IMR-90 (cell line): ENCODE results near the gene PPARGC1A. TPM values are rescaled to one million over a fixed set of nuclear protein-coding genes. Genes with fewer than 3 reads are reported as not detected.
A peak's percentile ranks its signal among the peaks of the same experiment; 100 is the strongest.

Experiments used
- ATAC-seq: fragments of 200-7000 bp; cut with Tn5 transposase; 2 replicates; pipeline ENCODE4 v1.9.1; 2020; ENCODE audit warnings: low read depth, mild to moderate bottlenecking, moderate library complexity
- BruUV-seq: library from RNA; stranded (reverse); fragments of 400-500 nt; replicated peaks from 2 replicates; lab custom pipeline; 2021; lab: Mats Ljungman, UMichigan
- CTCF ChIA-PET: fragments of 300-600 bp; formaldehyde crosslinking; extraction: SDS; loops from one replicate; lab custom pipeline; 2021; ENCODE audit warnings: antibody characterized with exemption; lab: Yijun Ruan, JAX
- POLR2A ChIA-PET: fragments of 300-600 bp; sonication (Branson Sonifier 250); formaldehyde crosslinking; loops from one replicate; lab custom pipeline; 2022; ENCODE audit warnings: antibody characterized with exemption; ENCODE audit not compliant: unreplicated experiment; lab: Charles Lee
- DNase-seq: peaks from one replicate; pipeline ENCODE4 v3.0.0; 2013
- H2AFZ ChIP-seq: replicated peaks from 2 replicates; pipeline ENCODE3; 2013; ENCODE audit warnings: low read length, mild to moderate bottlenecking; ENCODE audit not compliant: poor library complexity
- H2AK5ac ChIP-seq: 2 replicates; pipeline ENCODE4 v1.6.1; 2013; ENCODE audit warnings: low read depth, low read length, inconsistent platforms
- H2AK9ac ChIP-seq: replicated peaks from 2 replicates; pipeline ENCODE3; 2013; ENCODE audit warnings: mild to moderate bottlenecking, low read depth, low read length, moderate library complexity; ENCODE audit not compliant: poor library complexity
- H2BK120ac ChIP-seq: 2 replicates; pipeline ENCODE4 v1.6.1; 2013; ENCODE audit warnings: low read depth, low read length, inconsistent platforms
- H2BK15ac ChIP-seq: 3 replicates; pipeline ENCODE4 v1.6.1; 2013; ENCODE audit warnings: low read depth, low read length, inconsistent platforms
- H2BK20ac ChIP-seq: 2 replicates; pipeline ENCODE4 v1.6.1; 2013; ENCODE audit warnings: low read depth, mild to moderate bottlenecking, inconsistent platforms, low read length, moderate library complexity
- H2BK5ac ChIP-seq: 2 replicates; pipeline ENCODE4 v1.6.1; 2013; ENCODE audit warnings: mild to moderate bottlenecking, low read depth, low read length, inconsistent platforms; ENCODE audit not compliant: poor library complexity, severe bottlenecking
- H3K14ac ChIP-seq: replicated peaks from 2 replicates; pipeline ENCODE4 v1.6.1; 2013; ENCODE audit warnings: low read depth, low read length, inconsistent platforms
- H3K18ac ChIP-seq: 2 replicates; pipeline ENCODE4 v1.6.1; 2013; ENCODE audit warnings: low read depth, low read length, control low read depth
- H3K23ac ChIP-seq: 2 replicates; pipeline ENCODE4 v1.6.1; 2013; ENCODE audit warnings: low read depth, low read length, inconsistent platforms
- H3K27ac ChIP-seq: 2 replicates; pipeline ENCODE4 v1.5.1; 2013; ENCODE audit warnings: mild to moderate bottlenecking, control low read depth, low read length; ENCODE audit not compliant: insufficient read depth
- H3K27me3 ChIP-seq: 2 replicates; pipeline ENCODE4 v1.6.1; 2013; ENCODE audit warnings: low read length; ENCODE audit not compliant: control insufficient read depth, insufficient read depth
- H3K36me3 ChIP-seq: 2 replicates; pipeline ENCODE4 v1.6.1; 2013; ENCODE audit warnings: low read length, mixed read lengths; ENCODE audit not compliant: control insufficient read depth, insufficient read depth
- H3K4ac ChIP-seq: 2 replicates; pipeline ENCODE4 v1.6.1; 2013; ENCODE audit warnings: low read depth, low read length, inconsistent platforms
- H3K4me1 ChIP-seq: 2 replicates; pipeline ENCODE4 v1.6.1; 2013; ENCODE audit warnings: low read length, mixed read lengths; ENCODE audit not compliant: control insufficient read depth, insufficient read depth
- H3K4me2 ChIP-seq: 2 replicates; pipeline ENCODE4 v1.6.1; 2013; ENCODE audit warnings: low read depth, mild to moderate bottlenecking, control low read depth, low read length, moderate library complexity
- H3K4me3 ChIP-seq: 2 replicates; pipeline ENCODE4 v1.5.1; 2013; ENCODE audit warnings: low read depth, mild to moderate bottlenecking, control low read depth, low read length, moderate library complexity; ENCODE audit not compliant: insufficient read depth
- H3K56ac ChIP-seq: 2 replicates; pipeline ENCODE4 v1.6.1; 2013; ENCODE audit warnings: low read length, inconsistent platforms; ENCODE audit not compliant: insufficient read depth; ENCODE audit errors: extremely low read depth
- H3K79me1 ChIP-seq, 2 experiments: 2 replicates each; pipeline ENCODE4 v1.6.1; 2013; ENCODE audit warnings: low read length in 2 of 2, inconsistent platforms in 1 of 2, low read depth in 1 of 2
- H3K9ac ChIP-seq: 2 replicates; pipeline ENCODE4 v1.6.1; 2013; ENCODE audit warnings: low read depth, low read length, control low read depth
- H3K9me1 ChIP-seq: 2 replicates; pipeline ENCODE4 v1.6.1; 2013; ENCODE audit warnings: low read length, inconsistent platforms; ENCODE audit not compliant: insufficient read depth
- H3K9me3 ChIP-seq: 2 replicates; pipeline ENCODE4 v1.6.1; 2013; ENCODE audit warnings: low read length; ENCODE audit not compliant: control insufficient read depth, insufficient read depth
- H4K20me1 ChIP-seq: 2 replicates; pipeline ENCODE4 v1.6.1; 2013; ENCODE audit warnings: low read length, inconsistent platforms; ENCODE audit not compliant: insufficient read depth
- H4K5ac ChIP-seq: 2 replicates; pipeline ENCODE4 v1.6.1; 2013; ENCODE audit warnings: mild to moderate bottlenecking, low read depth, low read length, control low read depth
- H4K8ac ChIP-seq, 2 experiments: 2 replicates each; pipeline ENCODE4 v1.6.1; 2013; ENCODE audit warnings: low read depth in 2 of 2, low read length in 2 of 2, control low read depth in 1 of 2, inconsistent platforms in 1 of 2
- H4K91ac ChIP-seq: 2 replicates; pipeline ENCODE4 v1.6.1; 2013; ENCODE audit warnings: low read depth, low read length, inconsistent platforms; ENCODE audit not compliant: insufficient read depth
- CEBPB ChIP-seq: IDR thresholded peaks from 2 replicates; pipeline ENCODE4 v1.6.1; 2012; ENCODE audit warnings: low read depth, low read length, improper control_type of control experiment
- RCOR1 ChIP-seq: IDR thresholded peaks from 2 replicates; pipeline ENCODE4 v1.6.1; 2012; ENCODE audit warnings: mild to moderate bottlenecking, low read length, improper control_type of control experiment; ENCODE audit not compliant: insufficient replicate concordance
- WGBS, 2 experiments: methylation state at CpG; one replicate each; pipeline versions ENCODE4 v1.1.5 to v1.1.7; 2013; ENCODE audit warnings: missing lambda C conversion rate in 2 of 2; ENCODE audit not compliant: insufficient read length in 1 of 2; ENCODE audit errors: extremely low coverage in 2 of 2; 5-methylcytosine and 5-hydroxymethylcytosine counted together
- dilution Hi-C: fragments of 300-500 bp; cut with HindIII; formaldehyde crosslinking; loops from one replicate; pipeline ENCODE4 v1.14.3; 2018; ENCODE audit warnings: low sequenced_read_pairs; ENCODE audit not compliant: unreplicated experiment
- in situ Hi-C: fragments of 300-500 bp; cut with MboI; formaldehyde crosslinking; loops from 3 replicates; pipeline ENCODE4 v1.14.3; 2019; ENCODE audit warnings: low sequenced_read_pairs, inconsistent platforms, mixed read lengths
- intact Hi-C: fragments of 100-400 bp; cut with micrococcal nuclease; formaldehyde crosslinking; loops from 2 replicates; pipeline ENCODE4 v1.10.0; 2022
- polyA plus RNA-seq, 3 experiments: library from polyadenylated mRNA; depleted of rRNA; stranded (reverse); fragments of >200 nt; gene quantifications; 2 replicates each; pipeline ENCODE4 v1.2.3, GENCODE V29; 2012; ENCODE audit warnings: low replicate concordance in 1 of 3
- total RNA-seq: library from RNA; depleted of rRNA; stranded (reverse); fragments of >200 nt; gene quantifications from 2 replicates; pipeline ENCODE4 v1.2.3, GENCODE V29; 2012
- TF ChIP-seq, protein P1 (sequence below): conservative IDR thresholded peaks from 2 replicates; pipeline ENCODE4 v1.5.1; 2012; ENCODE audit warnings: mild to moderate bottlenecking, low read depth, low read length, improper control_type of control experiment

The PPARGC1A gene
- total and polyA plus RNA-seq, 2 of the 4 experiments (the other 2 are of a cell fraction): under 0.01 to 0.03 TPM

DNA sequence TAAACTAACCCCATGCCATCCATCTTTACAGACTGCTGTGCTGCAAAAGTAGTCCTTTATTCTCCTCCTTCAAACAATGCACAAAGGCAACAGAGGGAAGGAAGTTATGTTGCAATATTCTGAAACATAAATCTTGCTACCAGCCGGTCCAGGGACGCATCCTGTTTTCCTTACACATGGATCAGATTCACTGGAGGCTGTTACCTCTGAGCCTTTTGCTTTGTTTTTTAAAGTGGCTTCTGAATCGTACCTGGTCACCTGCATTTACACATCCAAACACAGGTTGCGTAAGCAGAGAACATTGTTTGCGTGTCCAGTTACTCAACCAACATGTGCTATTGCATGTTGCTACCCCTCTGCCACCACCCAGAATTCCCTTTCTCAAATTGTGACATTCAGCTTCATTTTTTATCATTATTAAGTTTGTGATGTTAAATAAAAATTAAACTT, 8.8 kb downstream of the PPARGC1A start:
- H2BK20ac ChIP-seq: no peak overlapping the region
- ATAC-seq: no peak

More for the DNA sequence above, 8.8 kb downstream of the PPARGC1A start:
- no peak for DNase-seq
- no peaks in the 10 kb centered on the region; the same call in 1 of the 2 replicates for H3K36me3 ChIP-seq
- H3K56ac ChIP-seq: no peak overlapping the region
- H3K4me3 ChIP-seq: no peak overlapping the region
- no peak overlapping the region for H3K4me2 ChIP-seq
- H3K79me1 ChIP-seq: no peaks in the 10 kb centered on the region
- H3K27ac ChIP-seq: no peak overlapping the region
- no peak overlapping the region for H4K8ac ChIP-seq
- no peak overlapping the region for H3K23ac ChIP-seq
- WGBS, 2 experiments: 79% methylated on average over 2 of the region's 5 CpGs; no CpG with 5 or more reads in 1 of the 2 experiments
- H3K9me1 ChIP-seq: peaks cover 3% of the 10 kb centered on the region; the same call in 1 of the 2 replicates
- H4K5ac ChIP-seq: no peak overlapping the region
- H2AK9ac ChIP-seq: no peak overlapping the region
- ChIA-PET CTCF (interaction anchor here (0.6 kb wide), 1 partner anchor 9 kb away, joined by 4 read pairs; no protein-coding TSS in a partner anchor), POLR2A (no interaction called here)
- in situ Hi-C loops: no loop called here
- H3K14ac ChIP-seq: no peak overlapping the region
- no peak overlapping the region for H2BK5ac ChIP-seq
- H3K4ac ChIP-seq: no peak overlapping the region
- H3K9ac ChIP-seq: no peak overlapping the region
- H2AK5ac ChIP-seq: no peak overlapping the region
- H3K4me1 ChIP-seq: no peaks in the 10 kb centered on the region; the same call in none of the 2 replicates
- H4K20me1 ChIP-seq: no peaks in the 10 kb centered on the region
- no peaks in the 10 kb centered on the region for H3K9me3 ChIP-seq
- H4K91ac ChIP-seq: no peak overlapping the region
- H3K27me3 ChIP-seq: peaks cover 6% of the 10 kb centered on the region; the same call in 1 of the 2 replicates
- TF ChIP-seq, protein P1, sequence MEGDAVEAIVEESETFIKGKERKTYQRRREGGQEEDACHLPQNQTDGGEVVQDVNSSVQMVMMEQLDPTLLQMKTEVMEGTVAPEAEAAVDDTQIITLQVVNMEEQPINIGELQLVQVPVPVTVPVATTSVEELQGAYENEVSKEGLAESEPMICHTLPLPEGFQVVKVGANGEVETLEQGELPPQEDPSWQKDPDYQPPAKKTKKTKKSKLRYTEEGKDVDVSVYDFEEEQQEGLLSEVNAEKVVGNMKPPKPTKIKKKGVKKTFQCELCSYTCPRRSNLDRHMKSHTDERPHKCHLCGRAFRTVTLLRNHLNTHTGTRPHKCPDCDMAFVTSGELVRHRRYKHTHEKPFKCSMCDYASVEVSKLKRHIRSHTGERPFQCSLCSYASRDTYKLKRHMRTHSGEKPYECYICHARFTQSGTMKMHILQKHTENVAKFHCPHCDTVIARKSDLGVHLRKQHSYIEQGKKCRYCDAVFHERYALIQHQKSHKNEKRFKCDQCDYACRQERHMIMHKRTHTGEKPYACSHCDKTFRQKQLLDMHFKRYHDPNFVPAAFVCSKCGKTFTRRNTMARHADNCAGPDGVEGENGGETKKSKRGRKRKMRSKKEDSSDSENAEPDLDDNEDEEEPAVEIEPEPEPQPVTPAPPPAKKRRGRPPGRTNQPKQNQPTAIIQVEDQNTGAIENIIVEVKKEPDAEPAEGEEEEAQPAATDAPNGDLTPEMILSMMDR: no peak
- TF ChIP-seq RCOR1 (no peak), CEBPB (peak; percentile 41; the same call in 1 of the 2 replicates)
- no TSS peak for BruUV-seq
- no peak overlapping the region for H2AFZ ChIP-seq
- intact Hi-C loops: no loop called here
- H2BK15ac ChIP-seq: no peak overlapping the region
- H3K18ac ChIP-seq: no peak overlapping the region
- dilution Hi-C loops: no loop called here
- H2BK120ac ChIP-seq: no peak overlapping the region
